ENCODE data around the gene HACD2.

HACD2 gene

DNA sequence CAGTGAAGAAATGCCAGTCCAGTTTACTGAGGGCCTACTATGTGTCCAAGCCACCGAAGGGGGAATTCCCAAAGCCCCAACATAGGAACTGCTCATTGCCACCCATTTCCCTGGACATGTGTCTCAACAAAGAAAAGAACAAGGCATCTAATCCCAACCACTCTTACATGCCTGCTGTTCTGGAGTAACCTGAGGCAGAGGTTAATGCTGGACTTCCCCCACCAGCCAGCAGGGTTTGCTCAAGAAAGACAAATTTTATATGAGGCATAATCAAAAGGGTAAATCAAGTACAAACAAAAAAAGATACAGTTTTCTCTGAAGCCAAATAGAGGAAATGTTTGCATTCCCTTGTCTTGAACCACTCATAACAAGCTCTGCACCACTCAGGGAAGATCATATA, 140.1 kb downstream of the HACD2 start:
- DNase-seq, result no peak
- CTCF ChIA-PET, result interaction anchor here (0.9 kb wide), 1 partner anchor 107 kb away, joined by 3 read pairs; no protein-coding TSS in a partner anchor
- no peaks in the 10 kb centered on the region for H3K36me3 Mint-ChIP-seq
- no peaks in the 10 kb centered on the region for H3K9me3 Mint-ChIP-seq
- no peak overlapping the region for H3K4me3 Mint-ChIP-seq
- H3K4me1 Mint-ChIP-seq, result peaks cover 2% of the 10 kb centered on the region
- peaks cover 74% of the 10 kb centered on the region for H3K27me3 Mint-ChIP-seq
- H3K27ac Mint-ChIP-seq, result no peak overlapping the region

DNA sequence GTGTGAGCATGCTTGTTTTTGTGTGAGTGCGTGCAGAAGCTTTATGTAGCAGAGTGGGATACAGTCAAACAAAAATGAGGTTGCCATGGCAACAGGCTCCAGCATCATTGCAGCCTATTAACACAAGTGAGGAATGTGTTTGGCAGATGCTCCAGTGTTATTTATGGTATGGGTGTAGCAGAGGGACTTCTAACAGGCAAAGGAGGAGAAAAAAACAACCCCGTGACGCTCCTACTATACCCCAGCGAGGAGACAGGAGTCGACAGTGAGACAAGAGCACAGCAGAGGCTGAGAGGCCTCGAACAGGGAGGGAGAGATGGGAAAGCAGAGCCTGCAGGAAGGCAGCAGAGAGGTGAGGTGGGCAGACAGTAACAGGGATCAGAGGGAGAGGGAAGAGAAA, 140.8 kb downstream of the HACD2 start:
- H3K9me3 Mint-ChIP-seq, result no peaks in the 10 kb centered on the region
- peaks cover 2% of the 10 kb centered on the region for H3K4me1 Mint-ChIP-seq
- no peak for DNase-seq
- no peak overlapping the region for H3K27ac Mint-ChIP-seq
- no peak overlapping the region for H3K4me3 Mint-ChIP-seq
- CTCF ChIA-PET, result no interaction called here
- peaks cover 67% of the 10 kb centered on the region for H3K27me3 Mint-ChIP-seq
- H3K36me3 Mint-ChIP-seq, result no peaks in the 10 kb centered on the region

DNA sequence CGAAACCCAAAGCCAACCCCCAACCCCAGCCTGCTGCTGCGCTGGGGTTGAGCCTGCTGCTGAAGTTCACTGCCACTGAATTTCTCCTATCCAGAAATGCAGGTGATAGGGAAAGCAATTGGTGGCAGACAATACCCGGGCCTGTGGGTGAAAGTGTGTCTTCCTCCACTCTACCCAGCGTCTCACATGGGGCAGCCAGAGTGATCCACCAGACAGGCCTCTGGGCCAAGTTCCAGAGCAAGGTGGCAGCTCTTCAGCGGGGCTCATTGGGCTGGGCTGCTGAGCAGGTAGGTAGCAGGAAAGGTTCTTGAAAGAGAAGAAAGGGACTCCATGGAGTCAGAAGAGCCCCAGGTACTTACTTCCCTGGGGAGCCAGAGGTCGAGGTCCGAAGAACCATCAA, 141.9 kb downstream of the HACD2 start:
- Mint-ChIP-seq H3K27ac (no peak overlapping the region), H3K36me3 (no peaks in the 10 kb centered on the region), H3K4me1 (peaks cover 2% of the 10 kb centered on the region), H3K9me3 (no peaks in the 10 kb centered on the region), H3K27me3 (peaks cover 56% of the 10 kb centered on the region), H3K4me3 (no peak overlapping the region)
- DNase-seq, result no peak
- CTCF ChIA-PET, result no interaction called here

DNA sequence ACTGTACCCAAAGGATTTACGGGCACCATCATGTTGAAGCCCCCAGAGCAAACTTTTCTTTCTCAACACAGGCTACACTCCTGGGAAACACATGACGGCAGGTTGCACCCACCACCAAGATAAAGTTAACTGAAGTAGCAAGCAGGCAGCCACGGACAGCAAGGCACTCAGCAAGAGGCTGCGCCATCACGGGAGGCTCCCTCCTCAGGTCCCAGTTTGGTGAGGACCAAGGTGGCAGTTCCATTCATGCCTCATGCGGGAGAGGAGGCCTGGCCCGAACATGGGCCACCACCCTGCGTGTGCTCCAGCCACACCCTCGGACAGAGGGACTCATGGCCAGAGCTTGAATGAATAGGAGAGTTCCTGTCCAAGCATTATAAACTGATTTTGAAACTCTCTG, 142.7 kb downstream of the HACD2 start:
- Mint-ChIP-seq H3K4me3 (no peak overlapping the region), H3K36me3 (no peaks in the 10 kb centered on the region)
- CTCF ChIA-PET, result no interaction called here

More for the DNA sequence above, 142.7 kb downstream of the HACD2 start:
- peaks cover 51% of the 10 kb centered on the region for H3K27me3 Mint-ChIP-seq
- H3K27ac Mint-ChIP-seq, result no peak overlapping the region
- H3K9me3 Mint-ChIP-seq, result no peaks in the 10 kb centered on the region
- DNase-seq, result no peak
- H3K4me1 Mint-ChIP-seq, result peaks cover 2% of the 10 kb centered on the region
